ENCODE measurements around the gene NPIPA1. TPM values are rescaled to one million over a fixed set of nuclear protein-coding genes. Genes with fewer than 3 reads are reported as not detected.
"Not testable (repeated sequence)": the region's sequence is repeated elsewhere in the genome, so short reads cannot be mapped to it uniquely, and the experiment has no call there.

Gene NPIPA1
- total RNA-seq, 1 donor from 2014 or later: 216 TPM

GRCh38 chr16:14958970-14959369 lies 21.7 kb downstream of the NPIPA1 start:
- no peak for TF ChIP-seq CTCF (IDR thresholded peaks at IDR 0.05; ENCODE audit: partially characterized antibody, unreplicated experiment)
- Mint-ChIP-seq H3K36me3 (ENCODE audit: unreplicated experiment) (no peaks in the 10 kb centered on the region), H3K27me3 (ENCODE audit: unreplicated experiment) (peaks cover 4% of the 10 kb centered on the region), H3K4me1 (ENCODE audit: low read depth, unreplicated experiment) (no peaks in the 10 kb centered on the region), H3K27ac (ENCODE audit: unreplicated experiment) (no peak overlapping the region), H3K4me3 (ENCODE audit: unreplicated experiment) (no peak overlapping the region), H3K9me3 (ENCODE audit: unreplicated experiment) (no peaks in the 10 kb centered on the region)
- DNase-seq: no peak

- no peak for DNase-seq
- Mint-ChIP-seq H3K9me3 (ENCODE audit: unreplicated experiment) (no peaks in the 10 kb centered on the region), H3K27me3 (ENCODE audit: unreplicated experiment) (peaks cover 2% of the 10 kb centered on the region), H3K36me3 (ENCODE audit: unreplicated experiment) (no peaks in the 10 kb centered on the region), H3K4me1 (ENCODE audit: low read depth, unreplicated experiment) (no peaks in the 10 kb centered on the region), H3K4me3 (ENCODE audit: unreplicated experiment) (no peak overlapping the region), H3K27ac (ENCODE audit: unreplicated experiment) (no peak overlapping the region)
- TF ChIP-seq CTCF (IDR thresholded peaks at IDR 0.05; ENCODE audit: partially characterized antibody, unreplicated experiment): no peak
Observed at GRCh38 chr16:14961405-14962186, 24.4 kb downstream of the NPIPA1 start.

GRCh38 chr16:14963281-14964173 lies 26.3 kb downstream of the NPIPA1 start:
- Mint-ChIP-seq H3K4me1 (ENCODE audit: low read depth, unreplicated experiment) (no peaks in the 10 kb centered on the region), H3K36me3 (ENCODE audit: unreplicated experiment) (no peaks in the 10 kb centered on the region), H3K27me3 (ENCODE audit: unreplicated experiment) (peaks cover 2% of the 10 kb centered on the region), H3K4me3 (ENCODE audit: unreplicated experiment) (no peak overlapping the region), H3K9me3 (ENCODE audit: unreplicated experiment) (no peaks in the 10 kb centered on the region), H3K27ac (ENCODE audit: unreplicated experiment) (no peak overlapping the region)
- no peak for TF ChIP-seq CTCF (IDR thresholded peaks at IDR 0.05; ENCODE audit: partially characterized antibody, unreplicated experiment)
- DNase-seq: no peak

GRCh38 chr16:14965328-14965727 lies 28.1 kb downstream of the NPIPA1 start:
- Mint-ChIP-seq H3K27ac (ENCODE audit: unreplicated experiment) (no peak overlapping the region), H3K9me3 (ENCODE audit: unreplicated experiment) (no peaks in the 10 kb centered on the region), H3K4me1 (ENCODE audit: low read depth, unreplicated experiment) (no peaks in the 10 kb centered on the region), H3K27me3 (ENCODE audit: unreplicated experiment) (no peaks in the 10 kb centered on the region), H3K4me3 (ENCODE audit: unreplicated experiment) (no peak overlapping the region), H3K36me3 (ENCODE audit: unreplicated experiment) (no peaks in the 10 kb centered on the region)
- no peak for DNase-seq
- TF ChIP-seq CTCF (IDR thresholded peaks at IDR 0.05; ENCODE audit: partially characterized antibody, unreplicated experiment): no peak

- H3K27ac Mint-ChIP-seq (ENCODE audit: unreplicated experiment); H3K36me3 Mint-ChIP-seq (ENCODE audit: unreplicated experiment); H3K4me3 Mint-ChIP-seq (ENCODE audit: unreplicated experiment); H3K27me3 Mint-ChIP-seq (ENCODE audit: unreplicated experiment); H3K4me1 Mint-ChIP-seq (ENCODE audit: low read depth, unreplicated experiment); H3K9me3 Mint-ChIP-seq (ENCODE audit: unreplicated experiment); DNase-seq: not testable (repeated sequence)
Observed at GRCh38 chr16:14969795-14970194, 32.6 kb downstream of the NPIPA1 start.

- H3K9me3 Mint-ChIP-seq (ENCODE audit: unreplicated experiment); DNase-seq; H3K27me3 Mint-ChIP-seq (ENCODE audit: unreplicated experiment); H3K36me3 Mint-ChIP-seq (ENCODE audit: unreplicated experiment); H3K4me1 Mint-ChIP-seq (ENCODE audit: low read depth, unreplicated experiment); H3K27ac Mint-ChIP-seq (ENCODE audit: unreplicated experiment); H3K4me3 Mint-ChIP-seq (ENCODE audit: unreplicated experiment): not testable (repeated sequence)
Observed at GRCh38 chr16:14971621-14972228, 34.5 kb downstream of the NPIPA1 start.

- not testable (repeated sequence) for H3K9me3 Mint-ChIP-seq (ENCODE audit: unreplicated experiment); DNase-seq; H3K27me3 Mint-ChIP-seq (ENCODE audit: unreplicated experiment); H3K27ac Mint-ChIP-seq (ENCODE audit: unreplicated experiment); H3K36me3 Mint-ChIP-seq (ENCODE audit: unreplicated experiment)
- Mint-ChIP-seq H3K4me3 (ENCODE audit: unreplicated experiment) (peak overlapping the region; percentile 43), H3K4me1 (ENCODE audit: low read depth, unreplicated experiment) (peaks cover 11% of the 10 kb centered on the region)
Observed at GRCh38 chr16:14973785-14974322, 36.6 kb downstream of the NPIPA1 start.

GRCh38 chr16:14974331-14974655 lies 37.0 kb downstream of the NPIPA1 start:
- not testable (repeated sequence) for H3K36me3 Mint-ChIP-seq (ENCODE audit: unreplicated experiment); H3K9me3 Mint-ChIP-seq (ENCODE audit: unreplicated experiment); DNase-seq; H3K27me3 Mint-ChIP-seq (ENCODE audit: unreplicated experiment)
- Mint-ChIP-seq H3K4me3 (ENCODE audit: unreplicated experiment) (peak overlapping the region; percentile 98), H3K4me1 (ENCODE audit: low read depth, unreplicated experiment) (peaks cover 12% of the 10 kb centered on the region), H3K27ac (ENCODE audit: unreplicated experiment) (peak overlapping the region; percentile 82)
